Left colon (tissue), 2 donors: ENCODE data around the gene INSC. TPM values are rescaled to one million over a fixed set of nuclear protein-coding genes. Genes with fewer than 3 reads are reported as not detected.
A peak's percentile ranks its signal among the peaks of the same experiment; 100 is the strongest.

ENCODE experiments used
- ATAC-seq: fragments of 200-7000 bp; cut with Tn5 transposase; one replicate; pipeline ENCODE4 v1.9.1; 2020; ENCODE audit warnings: mild to moderate bottlenecking, moderate library complexity
- DNase-seq, 2 donors: peaks; one replicate each; pipeline ENCODE4 v3.0.0-alpha.2; 2020
- intact Hi-C, 2 donors: fragments of 100-400 bp; cut with DNase I in 1 of 2; cut with micrococcal nuclease in 1 of 2; formaldehyde crosslinking; loops; one replicate each; pipeline versions ENCODE4 v1.11.2 to v1.14.0; 2022; cut with DNase I, micrococcal nuclease
- total RNA-seq, 2 donors: library from RNA; stranded (reverse); fragmentation: NEBNext Ultra II Directional; extraction: Animal tissue kit (Norgen Biotek cat#: 25700); gene quantifications; one replicate each; pipeline ENCODE4 v1.2.1, GENCODE V29; 2021
- donor health status: DM: no; HTN: no; CAD: no.
- donor health status: DM: yes; HTN: yes; CAD: no.

INSC gene
- total RNA-seq, 2 donors from 2014 or later, result 2.2 to 2.6 TPM

GRCh38 chr11:15141381-15141780 is 26.7 kb downstream of the INSC start:
- intact Hi-C loops, result no loop called here
- DNase-seq, result no peak
- ATAC-seq, result no peak

DNA sequence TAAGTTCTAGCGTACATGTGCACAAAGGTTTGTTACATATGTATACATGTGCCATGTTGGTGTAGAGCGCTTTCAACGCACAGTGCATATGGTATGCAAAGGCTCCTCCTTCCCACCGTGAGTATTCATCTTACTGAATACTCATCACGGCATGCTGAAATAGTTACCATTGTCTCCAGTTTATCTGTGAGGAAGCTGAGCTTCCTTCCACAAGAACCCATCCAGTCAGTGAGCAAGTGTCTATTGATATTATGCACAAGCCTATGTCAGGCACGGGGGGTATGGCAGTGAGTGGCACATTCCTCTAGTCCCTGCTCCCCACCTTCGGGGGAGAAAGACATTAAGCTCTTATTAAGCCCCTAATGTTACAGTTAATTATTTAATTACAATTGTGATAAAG is 28.1 kb downstream of the INSC start:
- DNase-seq (no peak), ATAC-seq (no peak)
- intact Hi-C loops, result no loop called here

DNA sequence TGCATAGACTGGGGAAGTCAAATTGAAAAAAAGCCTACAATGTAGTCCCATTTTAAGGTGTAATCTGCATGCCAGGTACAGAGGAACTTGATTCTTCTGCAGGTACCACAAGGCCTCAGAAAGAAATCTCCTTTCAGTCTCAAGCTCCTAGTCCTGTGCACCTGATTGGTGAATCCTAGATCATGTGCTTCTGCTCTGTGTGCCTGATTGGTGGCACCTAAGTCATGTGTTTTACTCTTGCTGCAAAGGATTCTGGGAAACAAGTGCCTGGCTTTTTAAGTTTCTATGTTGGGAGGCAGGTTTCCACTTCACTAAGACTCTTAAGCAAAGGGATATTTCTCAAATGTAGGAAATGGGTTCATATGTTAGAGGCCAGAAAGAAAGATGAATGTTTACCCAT is 29.1 kb downstream of the INSC start:
- no peak for DNase-seq
- no peak for ATAC-seq
- intact Hi-C loops, result no loop called here

GRCh38 chr11:15144347-15144746 is 29.6 kb downstream of the INSC start:
- intact Hi-C loops, result no loop called here
- ATAC-seq, result no peak
- no peak for DNase-seq

GRCh38 chr11:15145151-15145550 is 30.4 kb downstream of the INSC start:
- no peak for DNase-seq
- intact Hi-C loops, result no loop called here
- ATAC-seq, result peak; percentile 50

- DNase-seq (peak; percentile 43 to 75), ATAC-seq (peak; percentile 99)
- intact Hi-C loops, result no loop called here
These were observed 30.9 kb downstream of the INSC start for GRCh38 chr11:15145615-15146014.

DNA sequence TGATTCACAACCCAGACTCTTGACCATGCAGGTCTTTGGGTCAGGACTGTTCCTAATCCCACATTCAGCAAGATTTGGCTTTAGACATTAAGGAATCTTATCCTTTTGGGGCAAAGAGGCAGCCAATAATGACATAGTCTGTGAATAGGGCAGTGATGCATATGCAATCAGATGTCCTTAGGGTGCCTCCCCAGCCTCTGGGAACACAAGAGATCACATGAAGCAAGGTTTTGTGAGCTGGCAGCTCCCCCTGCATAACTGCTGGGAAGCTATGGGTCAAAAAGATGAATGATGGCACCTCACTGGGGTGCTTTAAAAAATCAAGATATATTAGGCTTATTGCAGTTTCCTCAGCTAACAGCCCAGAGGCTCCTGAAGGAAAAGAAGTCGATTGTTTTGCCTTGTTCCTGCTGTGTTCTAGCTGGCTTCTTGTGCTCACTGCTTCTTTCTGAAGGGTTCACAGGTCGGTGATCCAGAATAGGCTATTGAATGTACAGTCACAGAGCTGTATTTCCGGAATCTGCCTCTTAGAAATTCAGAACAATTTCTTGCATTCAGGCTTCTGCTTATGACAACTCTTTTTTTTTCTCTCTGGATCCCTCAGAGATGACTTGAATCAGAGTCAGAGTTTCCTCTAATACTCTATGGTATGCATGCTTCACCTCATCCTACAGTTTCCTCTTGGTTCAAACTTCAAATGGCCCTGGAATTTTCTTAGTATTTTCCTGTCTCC is 31.7 kb downstream of the INSC start:
- DNase-seq, result no peak
- no peak for ATAC-seq
- intact Hi-C loops, result no loop called here

DNA sequence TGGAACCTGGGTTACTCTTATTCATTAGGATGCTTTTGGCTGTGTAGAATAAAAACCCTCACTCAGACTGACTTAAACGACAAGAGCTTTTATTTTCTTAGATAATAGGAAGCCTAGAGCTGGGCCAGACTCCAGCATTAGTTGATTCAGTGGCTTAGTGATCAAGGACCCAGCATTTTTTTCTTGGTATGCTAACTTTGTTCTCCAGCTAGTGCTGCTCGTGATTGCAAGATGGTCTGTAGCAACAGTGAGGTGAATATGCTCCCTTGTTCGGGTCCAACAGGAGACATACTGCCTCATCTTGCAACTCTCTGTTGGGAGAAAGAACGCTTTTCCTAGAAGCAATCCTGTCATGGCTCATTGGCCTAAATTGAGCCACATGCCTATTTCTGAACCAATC is 33.4 kb downstream of the INSC start:
- no peak for DNase-seq
- ATAC-seq, result no peak
- intact Hi-C loops, result no loop called here

DNA sequence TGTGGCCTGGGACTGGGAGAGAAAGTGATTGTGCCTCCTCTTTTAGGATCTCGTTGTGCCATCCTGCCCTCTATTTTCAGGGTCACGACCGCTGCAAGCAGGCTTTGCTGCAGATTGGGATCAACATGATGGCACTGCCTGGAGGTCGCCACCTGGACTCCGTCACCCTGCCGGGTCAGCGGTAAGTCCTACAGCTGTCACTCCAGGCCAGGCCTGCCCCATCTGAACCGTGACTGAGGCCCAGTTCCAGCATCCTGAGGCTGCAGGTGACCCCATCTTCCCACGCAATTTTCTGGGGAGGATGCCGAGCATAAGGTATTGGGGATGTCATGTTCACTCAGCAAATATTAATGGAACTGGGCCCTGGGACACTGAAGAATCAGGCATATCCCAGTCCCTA is 34.3 kb downstream of the INSC start:
- intact Hi-C loops, result no loop called here
- DNase-seq (no peak), ATAC-seq (no peak)

DNA sequence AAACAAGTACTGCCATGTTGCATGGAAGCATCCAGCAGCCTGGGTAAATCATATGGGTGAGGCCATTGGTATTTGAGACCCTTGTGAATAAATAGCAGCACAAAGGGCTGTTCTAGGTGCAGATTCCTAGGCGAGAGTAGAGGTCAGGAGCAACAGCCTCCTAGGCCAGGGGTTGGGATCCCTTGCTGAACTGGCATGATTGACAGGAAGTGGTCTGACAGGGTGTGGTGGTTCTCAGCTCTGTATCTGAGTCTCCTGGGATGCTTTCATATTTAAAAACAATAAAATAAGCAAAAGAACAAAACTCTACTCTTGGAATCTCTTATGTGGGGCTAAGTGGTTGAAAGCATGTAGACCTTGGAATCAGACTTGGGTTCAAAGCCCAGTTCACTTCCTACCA is 35.8 kb downstream of the INSC start:
- intact Hi-C loops, result no loop called here
- no peak for ATAC-seq

GRCh38 chr11:15153231-15153630 is 38.5 kb downstream of the INSC start:
- no peak for DNase-seq
- no peak for ATAC-seq
- intact Hi-C loops, result no loop called here

More for the DNA sequence above, 35.8 kb downstream of the INSC start:
- DNase-seq, result no peak

- DNase-seq (no peak), ATAC-seq (no peak)
- intact Hi-C loops, result no loop called here
These were observed 42.5 kb downstream of the INSC start for GRCh38 chr11:15157181-15157580.

DNA sequence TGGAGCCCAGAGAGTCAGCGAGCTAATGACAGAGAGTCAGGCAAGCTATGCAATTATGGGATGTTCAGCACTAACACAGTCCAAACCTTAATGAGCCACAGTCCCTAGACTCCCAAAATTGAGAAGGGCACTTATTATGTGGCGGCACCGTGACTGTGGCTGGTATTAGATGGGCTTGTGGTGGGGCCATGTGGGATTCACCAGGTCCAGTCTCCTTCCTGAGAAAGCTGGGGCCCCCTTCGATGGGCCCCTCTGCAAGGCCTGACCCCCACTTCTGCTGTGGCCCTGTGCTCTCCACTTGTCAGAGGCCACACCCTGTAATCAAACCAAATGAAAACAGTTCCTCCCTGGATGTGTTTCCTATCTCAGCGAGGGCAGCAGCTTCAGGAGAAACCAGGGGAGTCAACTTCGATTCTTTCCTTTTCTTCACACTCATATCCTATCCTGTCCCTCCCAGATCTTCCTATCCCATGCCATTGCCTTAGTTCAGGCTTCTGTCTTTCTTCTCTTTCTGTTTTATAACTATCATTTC is 42.9 kb downstream of the INSC start:
- peak; percentile 82 for ATAC-seq
- no peak for DNase-seq
- intact Hi-C loops, result no loop called here

GRCh38 chr11:15158351-15159015 is 43.8 kb downstream of the INSC start:
- ATAC-seq, result peak; percentile 75
- intact Hi-C loops, result no loop called here
- DNase-seq, result no peak

GRCh38 chr11:15159085-15159484 is 44.4 kb downstream of the INSC start:
- intact Hi-C loops, result no loop called here
- DNase-seq, result no peak
- ATAC-seq, result peak; percentile 79

GRCh38 chr11:15161790-15162189 is 47.1 kb downstream of the INSC start:
- intact Hi-C loops, result no loop called here
- DNase-seq (no peak), ATAC-seq (no peak)

DNA sequence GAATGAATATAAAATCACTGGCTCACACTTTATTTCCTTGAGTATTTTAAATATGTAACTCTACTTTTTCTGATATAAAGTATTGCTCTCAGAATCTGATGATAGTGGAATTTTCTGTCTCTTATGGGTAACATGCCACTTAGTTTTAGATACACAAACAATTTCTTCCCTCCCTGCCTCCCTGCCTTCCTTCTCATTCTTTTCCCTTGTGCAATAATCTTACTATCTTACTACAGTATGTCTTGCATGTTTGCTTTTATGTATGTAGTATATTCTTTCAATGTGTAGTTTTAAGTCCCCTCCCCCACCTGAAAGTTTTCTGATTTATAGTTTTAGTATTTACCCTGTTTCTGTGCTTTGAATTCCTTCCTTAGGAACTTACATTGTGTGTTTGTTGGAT is 48.4 kb downstream of the INSC start:
- ATAC-seq (no peak), DNase-seq (no peak)
- intact Hi-C loops, result no loop called here

DNA sequence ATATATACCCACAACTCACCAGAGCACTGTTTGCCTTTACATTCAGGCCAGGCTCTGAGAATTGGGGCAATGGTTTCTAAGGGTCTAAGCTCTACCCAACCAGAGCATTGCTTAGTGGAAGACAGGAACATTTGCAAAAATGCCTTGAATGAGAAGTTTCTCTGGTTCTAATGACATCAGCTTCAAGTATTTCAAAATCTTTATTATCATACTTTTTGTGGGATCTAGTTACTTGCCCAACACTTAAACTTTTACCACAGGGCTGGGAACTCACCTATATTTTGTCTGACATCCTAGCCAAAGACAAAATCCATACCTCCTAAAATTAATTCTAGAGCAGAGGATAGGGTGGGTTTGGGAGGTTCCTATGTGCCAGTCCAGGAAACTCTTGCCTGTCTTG is 51.5 kb downstream of the INSC start:
- ATAC-seq (no peak), DNase-seq (no peak)
- intact Hi-C loops, result no loop called here

DNA sequence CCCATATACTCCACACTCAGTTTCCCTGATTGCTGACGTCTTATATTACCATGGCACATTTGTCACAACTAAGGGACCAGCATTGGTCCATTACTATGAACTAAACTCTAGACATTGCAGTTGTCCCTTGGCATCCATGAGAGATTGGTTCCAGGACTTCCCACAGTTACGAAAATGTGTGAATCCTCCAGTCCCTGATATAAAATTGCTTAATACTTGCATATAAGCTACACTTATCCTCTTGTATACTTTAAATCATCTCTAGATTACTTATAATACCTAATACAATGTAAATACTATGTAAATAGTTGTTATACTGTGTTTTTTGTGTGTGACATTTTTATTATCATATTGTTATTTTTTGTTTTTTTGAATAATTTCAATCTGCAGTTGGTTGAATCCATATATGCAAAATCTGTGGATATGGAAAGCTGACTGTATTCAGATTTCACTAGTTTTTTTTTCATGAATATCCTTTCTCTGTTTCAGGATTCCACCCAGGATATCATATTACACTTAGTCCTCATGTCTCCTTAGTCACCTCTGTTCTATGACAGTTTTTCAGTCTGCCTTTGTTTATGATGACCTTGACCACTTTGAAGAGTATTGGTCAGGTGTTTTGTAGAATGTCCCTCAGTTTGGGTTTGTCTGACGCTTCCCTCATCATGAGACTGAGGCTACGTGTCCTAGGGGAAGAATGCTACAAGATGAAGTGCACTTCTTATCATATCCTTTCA is 55.3 kb downstream of the INSC start:
- no peak for ATAC-seq
- intact Hi-C loops, result no loop called here

GRCh38 chr11:15170698-15171097 is 56.0 kb downstream of the INSC start:
- no peak for DNase-seq
- intact Hi-C loops, result no loop called here
- ATAC-seq, result no peak

More for the DNA sequence above, 55.3 kb downstream of the INSC start:
- no peak for DNase-seq
